IMR-90 (cell line): ENCODE measurements around the gene CSRP1. TPM values are rescaled to one million over a fixed set of nuclear protein-coding genes. Genes with fewer than 3 reads are reported as not detected.

Source experiments
- ATAC-seq: fragments of 200-7000 bp; cut with Tn5 transposase; 2 replicates; pipeline ENCODE4 v1.9.1; 2020; ENCODE audit warnings: low read depth, mild to moderate bottlenecking, moderate library complexity
- BruUV-seq: library from RNA; stranded (reverse); fragments of 400-500 nt; replicated peaks from 2 replicates; lab custom pipeline; 2021; lab: Mats Ljungman, UMichigan
- CTCF ChIA-PET: fragments of 300-600 bp; formaldehyde crosslinking; extraction: SDS; loops from one replicate; lab custom pipeline; 2021; ENCODE audit warnings: antibody characterized with exemption; lab: Yijun Ruan, JAX
- POLR2A ChIA-PET: fragments of 300-600 bp; sonication (Branson Sonifier 250); formaldehyde crosslinking; loops from one replicate; lab custom pipeline; 2022; ENCODE audit warnings: antibody characterized with exemption; ENCODE audit not compliant: unreplicated experiment; lab: Charles Lee
- DNase-seq: peaks from one replicate; pipeline ENCODE4 v3.0.0; 2013
- H2AFZ ChIP-seq: replicated peaks from 2 replicates; pipeline ENCODE3; 2013; ENCODE audit warnings: low read length, mild to moderate bottlenecking; ENCODE audit not compliant: poor library complexity
- H2AK5ac ChIP-seq: 2 replicates; pipeline ENCODE4 v1.6.1; 2013; ENCODE audit warnings: low read depth, low read length, inconsistent platforms
- H2AK9ac ChIP-seq: replicated peaks from 2 replicates; pipeline ENCODE3; 2013; ENCODE audit warnings: mild to moderate bottlenecking, low read depth, low read length, moderate library complexity; ENCODE audit not compliant: poor library complexity
- H2BK120ac ChIP-seq: 2 replicates; pipeline ENCODE4 v1.6.1; 2013; ENCODE audit warnings: low read depth, low read length, inconsistent platforms
- H2BK15ac ChIP-seq: 3 replicates; pipeline ENCODE4 v1.6.1; 2013; ENCODE audit warnings: low read depth, low read length, inconsistent platforms
- H2BK20ac ChIP-seq: 2 replicates; pipeline ENCODE4 v1.6.1; 2013; ENCODE audit warnings: low read depth, mild to moderate bottlenecking, inconsistent platforms, low read length, moderate library complexity
- H2BK5ac ChIP-seq: 2 replicates; pipeline ENCODE4 v1.6.1; 2013; ENCODE audit warnings: mild to moderate bottlenecking, low read depth, low read length, inconsistent platforms; ENCODE audit not compliant: poor library complexity, severe bottlenecking
- H3K14ac ChIP-seq: replicated peaks from 2 replicates; pipeline ENCODE4 v1.6.1; 2013; ENCODE audit warnings: low read depth, low read length, inconsistent platforms
- H3K18ac ChIP-seq: 2 replicates; pipeline ENCODE4 v1.6.1; 2013; ENCODE audit warnings: low read depth, low read length, control low read depth
- H3K23ac ChIP-seq: 2 replicates; pipeline ENCODE4 v1.6.1; 2013; ENCODE audit warnings: low read depth, low read length, inconsistent platforms
- H3K27ac ChIP-seq: 2 replicates; pipeline ENCODE4 v1.5.1; 2013; ENCODE audit warnings: mild to moderate bottlenecking, control low read depth, low read length; ENCODE audit not compliant: insufficient read depth
- H3K27me3 ChIP-seq: 2 replicates; pipeline ENCODE4 v1.6.1; 2013; ENCODE audit warnings: low read length; ENCODE audit not compliant: control insufficient read depth, insufficient read depth
- H3K36me3 ChIP-seq: 2 replicates; pipeline ENCODE4 v1.6.1; 2013; ENCODE audit warnings: low read length, mixed read lengths; ENCODE audit not compliant: control insufficient read depth, insufficient read depth
- H3K4ac ChIP-seq: 2 replicates; pipeline ENCODE4 v1.6.1; 2013; ENCODE audit warnings: low read depth, low read length, inconsistent platforms
- H3K4me1 ChIP-seq: 2 replicates; pipeline ENCODE4 v1.6.1; 2013; ENCODE audit warnings: low read length, mixed read lengths; ENCODE audit not compliant: control insufficient read depth, insufficient read depth
- H3K4me2 ChIP-seq: 2 replicates; pipeline ENCODE4 v1.6.1; 2013; ENCODE audit warnings: low read depth, mild to moderate bottlenecking, control low read depth, low read length, moderate library complexity
- H3K4me3 ChIP-seq: 2 replicates; pipeline ENCODE4 v1.5.1; 2013; ENCODE audit warnings: low read depth, mild to moderate bottlenecking, control low read depth, low read length, moderate library complexity; ENCODE audit not compliant: insufficient read depth
- H3K56ac ChIP-seq: 2 replicates; pipeline ENCODE4 v1.6.1; 2013; ENCODE audit warnings: low read length, inconsistent platforms; ENCODE audit not compliant: insufficient read depth; ENCODE audit errors: extremely low read depth
- H3K79me1 ChIP-seq, 2 experiments: 2 replicates each; pipeline ENCODE4 v1.6.1; 2013; ENCODE audit warnings: low read length in 2 of 2, inconsistent platforms in 1 of 2, low read depth in 1 of 2
- H3K9ac ChIP-seq: 2 replicates; pipeline ENCODE4 v1.6.1; 2013; ENCODE audit warnings: low read depth, low read length, control low read depth
- H3K9me1 ChIP-seq: 2 replicates; pipeline ENCODE4 v1.6.1; 2013; ENCODE audit warnings: low read length, inconsistent platforms; ENCODE audit not compliant: insufficient read depth
- H3K9me3 ChIP-seq: 2 replicates; pipeline ENCODE4 v1.6.1; 2013; ENCODE audit warnings: low read length; ENCODE audit not compliant: control insufficient read depth, insufficient read depth
- H4K20me1 ChIP-seq: 2 replicates; pipeline ENCODE4 v1.6.1; 2013; ENCODE audit warnings: low read length, inconsistent platforms; ENCODE audit not compliant: insufficient read depth
- H4K5ac ChIP-seq: 2 replicates; pipeline ENCODE4 v1.6.1; 2013; ENCODE audit warnings: mild to moderate bottlenecking, low read depth, low read length, control low read depth
- H4K8ac ChIP-seq, 2 experiments: 2 replicates each; pipeline ENCODE4 v1.6.1; 2013; ENCODE audit warnings: low read depth in 2 of 2, low read length in 2 of 2, control low read depth in 1 of 2, inconsistent platforms in 1 of 2
- H4K91ac ChIP-seq: 2 replicates; pipeline ENCODE4 v1.6.1; 2013; ENCODE audit warnings: low read depth, low read length, inconsistent platforms; ENCODE audit not compliant: insufficient read depth
- BHLHE40 ChIP-seq: fragments of 150-350 bp; IDR thresholded peaks from 2 replicates; pipeline ENCODE4 v1.6.1; 2016; ENCODE audit warnings: mild to moderate bottlenecking, low read depth, low read length
- CEBPB ChIP-seq: IDR thresholded peaks from 2 replicates; pipeline ENCODE4 v1.6.1; 2012; ENCODE audit warnings: low read depth, low read length, improper control_type of control experiment
- CHD1 ChIP-seq: IDR thresholded peaks from 2 replicates; pipeline ENCODE4 v1.6.1; 2012; ENCODE audit warnings: low read depth, low read length, improper control_type of control experiment
- FOS ChIP-seq: fragments of 150-350 bp; IDR thresholded peaks from 2 replicates; pipeline ENCODE4 v1.6.1; 2016; ENCODE audit warnings: low read depth, low read length
- MAFK ChIP-seq: IDR thresholded peaks from 2 replicates; pipeline ENCODE4 v1.6.1; 2012; ENCODE audit warnings: low read depth, low read length, improper control_type of control experiment
- MAZ ChIP-seq: IDR thresholded peaks from 2 replicates; pipeline ENCODE4 v1.6.1; 2012; ENCODE audit warnings: low read depth, mild to moderate bottlenecking, low read length, improper control_type of control experiment, moderate library complexity, borderline replicate concordance
- MXI1 ChIP-seq: IDR thresholded peaks from 2 replicates; pipeline ENCODE4 v1.6.1; 2012; ENCODE audit warnings: low read depth, mild to moderate bottlenecking, low read length, moderate library complexity, borderline replicate concordance
- NFE2L2 ChIP-seq: fragments of 150-350 bp; IDR thresholded peaks from 2 replicates; pipeline ENCODE4 v1.6.1; 2016; ENCODE audit warnings: low read depth, mild to moderate bottlenecking, low read length
- POLR2A ChIP-seq: IDR thresholded peaks from 2 replicates; pipeline ENCODE4 v1.6.1; 2012; ENCODE audit warnings: mild to moderate bottlenecking, low read depth, low read length
- RAD21 ChIP-seq: IDR thresholded peaks from 2 replicates; pipeline ENCODE4 v1.6.1; 2012; ENCODE audit warnings: low read length, improper control_type of control experiment
- RCOR1 ChIP-seq: IDR thresholded peaks from 2 replicates; pipeline ENCODE4 v1.6.1; 2012; ENCODE audit warnings: mild to moderate bottlenecking, low read length, improper control_type of control experiment; ENCODE audit not compliant: insufficient replicate concordance
- RFX5 ChIP-seq: IDR thresholded peaks from 2 replicates; pipeline ENCODE4 v1.8.0; 2012; ENCODE audit warnings: low read depth, mild to moderate bottlenecking, low read length, moderate library complexity
- SMC3 ChIP-seq: fragments of 150-350 bp; IDR thresholded peaks from 2 replicates; pipeline ENCODE4 v1.6.1; 2016; ENCODE audit warnings: low read depth, mild to moderate bottlenecking, antibody characterized with exemption, low read length, moderate library complexity
- whole genome bisulfite sequencing, 2 experiments: methylation state at CpG; one replicate each; pipeline versions ENCODE4 v1.1.5 to v1.1.7; 2013; ENCODE audit warnings: missing lambda C conversion rate in 2 of 2; ENCODE audit not compliant: insufficient read length in 1 of 2; ENCODE audit errors: extremely low coverage in 2 of 2; 5-methylcytosine and 5-hydroxymethylcytosine counted together
- dilution Hi-C: fragments of 300-500 bp; cut with HindIII; formaldehyde crosslinking; loops from one replicate; pipeline ENCODE4 v1.14.3; 2018; ENCODE audit warnings: low sequenced_read_pairs; ENCODE audit not compliant: unreplicated experiment
- in situ Hi-C: fragments of 300-500 bp; cut with MboI; formaldehyde crosslinking; loops from 3 replicates; pipeline ENCODE4 v1.14.3; 2019; ENCODE audit warnings: low sequenced_read_pairs, inconsistent platforms, mixed read lengths
- intact Hi-C: fragments of 100-400 bp; cut with micrococcal nuclease; formaldehyde crosslinking; loops from 2 replicates; pipeline ENCODE4 v1.10.0; 2022
- polyA plus RNA-seq, 3 experiments: library from polyadenylated mRNA; depleted of rRNA; stranded (reverse); fragments of >200 nt; gene quantifications; 2 replicates each; pipeline ENCODE4 v1.2.3, GENCODE V29; 2012; ENCODE audit warnings: low replicate concordance in 1 of 3
- total RNA-seq: library from RNA; depleted of rRNA; stranded (reverse); fragments of >200 nt; gene quantifications from 2 replicates; pipeline ENCODE4 v1.2.3, GENCODE V29; 2012
- TF ChIP-seq, protein P1 (sequence below): fragments of 150-350 bp; IDR thresholded peaks from 2 replicates; pipeline ENCODE4 v1.6.1; 2016; ENCODE audit warnings: low read depth, mild to moderate bottlenecking, low read length, moderate library complexity, borderline replicate concordance
- TF ChIP-seq, protein P2 (sequence below): fragments of 150-350 bp; IDR thresholded peaks from 2 replicates; pipeline ENCODE4 v1.6.1; 2017; ENCODE audit warnings: mild to moderate bottlenecking, antibody characterized with exemption, low read length, low read depth

The CSRP1 gene
- total and polyA plus RNA-seq, 2 of the 4 experiments (the other 2 are of a cell fraction) = 1,037 to 1,498 TPM

DNA sequence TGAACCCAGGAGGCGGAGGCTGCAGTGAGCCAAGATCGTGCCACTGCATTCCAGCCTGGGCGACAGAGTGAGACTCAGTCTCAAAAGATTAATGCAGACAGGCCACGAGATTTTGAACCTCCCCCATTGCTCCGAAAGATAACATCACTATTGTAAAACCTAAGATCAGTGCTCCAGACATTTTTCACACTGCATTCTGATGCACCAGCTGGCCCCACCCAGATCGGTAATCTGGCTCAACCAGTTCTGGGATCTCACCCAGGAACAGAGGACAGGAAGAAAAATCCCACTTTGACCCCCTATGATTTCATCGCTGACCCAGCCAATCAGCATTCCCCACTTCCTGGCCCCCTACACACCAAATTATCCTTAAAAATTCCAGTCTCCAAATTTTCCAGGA lies 10.7 kb upstream of the CSRP1 start:
- Histone ChIP-seq H4K8ac (no peak overlapping the region), H3K27me3 (no peaks in the 10 kb centered on the region), H4K91ac (no peak overlapping the region), H2BK20ac (no peak overlapping the region), H2BK120ac (no peak overlapping the region), H2AK9ac (no peak overlapping the region), H3K4me1 (no peaks in the 10 kb centered on the region), H3K4me3 (no peak overlapping the region), H2AFZ (no peak overlapping the region), H3K4ac (no peak overlapping the region), H3K36me3 (no peaks in the 10 kb centered on the region), H3K9me1 (no peaks in the 10 kb centered on the region), H3K79me1 (no peaks in the 10 kb centered on the region; a peak in 1 of 4 replicates), H2BK5ac (no peak overlapping the region), H3K4me2 (no peak overlapping the region), H3K27ac (no peak overlapping the region), H3K23ac (no peak overlapping the region), H3K9ac (no peak overlapping the region), H3K9me3 (no peaks in the 10 kb centered on the region), H4K20me1 (no peaks in the 10 kb centered on the region), H4K5ac (no peak overlapping the region), H3K18ac (no peak overlapping the region), H3K56ac (no peak overlapping the region), H3K14ac (no peak overlapping the region), H2AK5ac (no peak overlapping the region), H2BK15ac (no peak overlapping the region)
- in situ Hi-C loops (loop anchor here (10.0 kb wide), 1 partner anchor 73 kb away; no protein-coding TSS in a partner anchor), intact Hi-C loops (no loop called here), dilution Hi-C loops (no loop called here)
- ChIA-PET CTCF (no interaction called here), POLR2A (no interaction called here)
- ATAC-seq (no peak), DNase-seq (no peak)
- TF ChIP-seq FOS (no peak), POLR2A (no peak), CEBPB (no peak), MAZ (no peak), RCOR1 (no peak), SMC3 (no peak), RFX5 (no peak), CHD1 (no peak), MAFK (no peak), RAD21 (no peak), BHLHE40 (no peak), NFE2L2 (no peak), MXI1 (no peak)
- TF ChIP-seq, protein P1, sequence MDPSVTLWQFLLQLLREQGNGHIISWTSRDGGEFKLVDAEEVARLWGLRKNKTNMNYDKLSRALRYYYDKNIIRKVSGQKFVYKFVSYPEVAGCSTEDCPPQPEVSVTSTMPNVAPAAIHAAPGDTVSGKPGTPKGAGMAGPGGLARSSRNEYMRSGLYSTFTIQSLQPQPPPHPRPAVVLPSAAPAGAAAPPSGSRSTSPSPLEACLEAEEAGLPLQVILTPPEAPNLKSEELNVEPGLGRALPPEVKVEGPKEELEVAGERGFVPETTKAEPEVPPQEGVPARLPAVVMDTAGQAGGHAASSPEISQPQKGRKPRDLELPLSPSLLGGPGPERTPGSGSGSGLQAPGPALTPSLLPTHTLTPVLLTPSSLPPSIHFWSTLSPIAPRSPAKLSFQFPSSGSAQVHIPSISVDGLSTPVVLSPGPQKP = no peak
- TF ChIP-seq, protein P2, sequence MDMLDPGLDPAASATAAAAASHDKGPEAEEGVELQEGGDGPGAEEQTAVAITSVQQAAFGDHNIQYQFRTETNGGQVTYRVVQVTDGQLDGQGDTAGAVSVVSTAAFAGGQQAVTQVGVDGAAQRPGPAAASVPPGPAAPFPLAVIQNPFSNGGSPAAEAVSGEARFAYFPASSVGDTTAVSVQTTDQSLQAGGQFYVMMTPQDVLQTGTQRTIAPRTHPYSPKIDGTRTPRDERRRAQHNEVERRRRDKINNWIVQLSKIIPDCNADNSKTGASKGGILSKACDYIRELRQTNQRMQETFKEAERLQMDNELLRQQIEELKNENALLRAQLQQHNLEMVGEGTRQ = no peak
- 78% methylated on average over 3 of the region's 7 CpGs; no CpG with 5 or more reads in 1 of the 2 experiments for WGBS, 2 experiments
- BruUV-seq = no TSS peak
